Suppressor macrophage treated with lipopolysaccharide for 4 hours (primary cell): ENCODE data around the gene ANXA1.

Experiments
- DNase-seq: peaks from one replicate; pipeline ENCODE4 v3.0.0-alpha.2; 2020

ANXA1 gene, protein sequence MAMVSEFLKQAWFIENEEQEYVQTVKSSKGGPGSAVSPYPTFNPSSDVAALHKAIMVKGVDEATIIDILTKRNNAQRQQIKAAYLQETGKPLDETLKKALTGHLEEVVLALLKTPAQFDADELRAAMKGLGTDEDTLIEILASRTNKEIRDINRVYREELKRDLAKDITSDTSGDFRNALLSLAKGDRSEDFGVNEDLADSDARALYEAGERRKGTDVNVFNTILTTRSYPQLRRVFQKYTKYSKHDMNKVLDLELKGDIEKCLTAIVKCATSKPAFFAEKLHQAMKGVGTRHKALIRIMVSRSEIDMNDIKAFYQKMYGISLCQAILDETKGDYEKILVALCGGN

DNA sequence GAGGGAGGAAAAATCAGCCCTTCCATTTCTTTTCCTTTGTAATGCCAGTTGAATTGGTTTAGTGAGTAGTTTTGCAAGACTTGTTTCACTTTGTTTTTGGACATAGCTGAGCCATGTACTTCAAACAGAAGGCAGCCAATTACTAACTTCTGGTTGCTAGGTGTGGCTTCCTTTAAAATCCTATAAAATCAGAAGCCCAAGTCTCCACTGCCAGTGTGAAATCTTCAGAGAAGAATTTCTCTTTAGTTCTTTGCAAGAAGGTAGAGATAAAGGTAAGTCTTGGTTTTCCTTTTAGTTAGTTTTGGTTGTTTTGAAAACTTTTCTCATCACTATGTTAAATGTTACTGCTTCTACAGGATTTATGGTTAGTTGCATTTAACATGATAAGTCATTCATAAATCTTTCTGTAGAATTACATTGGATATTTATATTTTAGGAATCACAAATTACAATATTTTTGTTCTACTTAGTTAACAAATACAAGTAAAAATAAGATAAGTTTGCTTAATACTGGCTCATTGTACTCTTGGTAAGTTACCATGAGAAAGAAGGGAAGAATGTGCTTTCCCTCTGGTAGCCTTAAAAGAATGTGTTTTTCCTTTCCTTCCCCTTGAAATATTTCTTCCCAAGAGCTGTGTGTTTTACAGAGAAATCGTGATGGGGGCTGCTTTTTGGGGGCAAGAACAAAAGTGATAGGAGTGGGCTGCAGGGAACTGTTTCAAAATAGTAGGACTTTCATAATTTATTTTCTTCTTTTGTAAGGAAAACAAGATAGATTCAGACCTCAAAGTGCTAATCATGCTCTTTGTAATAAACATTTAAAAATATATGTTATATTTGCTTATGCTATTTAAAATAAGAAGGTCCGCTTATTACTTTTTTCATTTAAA is at the start of gene ANXA1:
ANXA1 (plus strand) TSS at position 213 of the 890 bp plus-strand sequence. CDS start 6,671 bp downstream, outside the sequence.
- DNase-seq, result peak; percentile 88

DNA sequence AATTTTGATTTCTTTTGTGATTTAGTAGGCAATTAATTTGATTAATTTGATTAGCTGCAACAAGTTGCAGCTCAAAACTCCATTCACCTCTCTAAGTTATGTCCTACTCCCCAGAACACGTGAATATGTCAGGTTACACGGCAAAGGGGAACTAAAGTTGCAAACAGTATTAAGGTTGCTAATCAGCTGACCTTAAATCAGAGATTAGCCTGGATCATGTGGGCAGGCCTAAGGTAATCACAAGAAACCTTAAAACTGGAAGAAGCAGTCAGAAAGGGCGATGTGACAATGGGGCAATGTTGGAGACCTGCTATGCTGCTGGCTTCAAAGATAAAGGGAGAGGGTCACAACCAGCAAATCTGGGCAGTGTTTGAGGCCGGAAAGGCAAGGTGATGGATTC is 47.3 kb upstream of the ANXA1 start:
- no peak for DNase-seq

DNA sequence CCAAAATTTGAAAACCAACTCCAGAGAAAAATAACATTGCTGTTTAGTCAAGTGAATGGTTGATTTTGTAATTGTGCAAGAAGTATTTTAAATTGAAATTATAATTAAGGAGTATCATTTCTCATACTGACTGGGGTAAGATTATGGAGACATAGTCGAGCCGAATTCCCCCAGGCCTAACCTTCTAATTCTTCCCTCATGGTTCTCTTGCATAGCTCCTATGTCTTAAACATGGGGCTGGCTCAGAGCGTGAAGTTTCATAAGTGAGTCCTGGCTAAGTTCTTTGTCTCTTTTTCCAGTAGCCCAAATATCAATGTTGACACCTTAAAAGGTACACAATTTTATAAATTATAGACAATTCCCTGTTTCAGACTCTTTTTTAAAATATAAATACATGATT is 46.7 kb upstream of the ANXA1 start:
- no peak for DNase-seq

DNA sequence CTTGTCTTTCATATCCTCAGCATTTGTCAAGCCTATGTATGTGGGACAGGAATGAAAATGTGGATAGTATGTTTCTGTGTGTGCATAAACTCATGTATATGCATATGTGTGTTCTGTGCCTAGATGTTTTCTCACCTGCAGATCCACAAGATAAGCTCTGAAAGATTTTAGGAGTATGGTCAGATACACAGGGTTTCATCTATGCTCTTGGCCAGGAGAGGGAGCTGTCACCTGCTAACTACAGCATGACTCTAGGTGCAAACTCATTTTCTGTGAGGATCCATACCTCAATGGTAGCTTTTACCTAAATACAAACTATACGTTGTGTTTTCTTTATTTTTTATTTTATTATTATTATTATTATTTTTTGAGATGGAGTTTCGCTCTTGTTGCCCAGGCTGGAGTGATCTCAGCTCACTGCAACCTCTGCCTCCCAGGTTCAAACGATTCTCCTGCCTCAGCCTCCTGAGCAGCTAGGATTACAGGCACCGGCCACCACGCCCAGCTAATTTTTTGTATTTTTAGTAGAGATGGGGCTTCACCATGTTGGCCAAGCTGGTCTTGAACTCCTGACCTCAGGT is 44.1 kb upstream of the ANXA1 start:
- peak; percentile 73 for DNase-seq

DNA sequence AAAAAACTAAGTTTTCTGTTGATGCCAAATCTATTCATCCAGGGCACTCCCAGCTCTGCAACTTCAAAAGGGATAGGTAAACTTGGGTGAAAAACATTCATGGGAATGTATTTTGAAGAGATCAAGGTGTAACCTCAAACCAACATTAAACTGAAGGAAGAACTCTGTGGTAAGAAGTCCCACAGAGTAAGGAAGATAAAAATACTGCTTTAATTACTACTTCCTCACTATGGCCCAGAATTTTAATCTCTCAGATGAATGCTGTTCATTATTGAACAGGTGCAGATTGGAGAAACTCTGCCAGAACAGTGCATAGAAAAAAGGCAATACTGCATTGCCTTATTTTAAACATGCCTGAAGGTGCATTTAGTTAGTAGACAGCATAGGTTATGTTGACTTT is 37.6 kb upstream of the ANXA1 start:
- no peak for DNase-seq

DNA sequence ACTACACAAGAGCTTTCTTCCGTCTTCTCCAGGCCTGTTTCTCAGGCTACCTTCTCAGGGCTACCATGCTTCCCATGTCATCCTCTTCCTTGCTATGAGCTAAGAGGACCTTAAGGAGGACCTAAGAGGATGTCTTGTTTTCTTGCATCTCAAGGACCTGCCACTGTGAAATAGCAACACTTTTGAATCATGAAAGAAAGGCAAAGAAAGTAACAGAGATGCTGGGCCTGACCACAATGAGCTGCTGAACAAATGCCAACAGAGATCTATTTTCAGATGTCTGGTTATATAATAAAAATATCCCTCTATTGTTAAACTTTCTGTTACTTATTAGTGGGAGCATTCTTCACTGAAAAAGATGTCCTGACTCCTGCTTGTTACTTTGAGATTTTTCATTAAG is 36.7 kb upstream of the ANXA1 start:
- no peak for DNase-seq

DNA sequence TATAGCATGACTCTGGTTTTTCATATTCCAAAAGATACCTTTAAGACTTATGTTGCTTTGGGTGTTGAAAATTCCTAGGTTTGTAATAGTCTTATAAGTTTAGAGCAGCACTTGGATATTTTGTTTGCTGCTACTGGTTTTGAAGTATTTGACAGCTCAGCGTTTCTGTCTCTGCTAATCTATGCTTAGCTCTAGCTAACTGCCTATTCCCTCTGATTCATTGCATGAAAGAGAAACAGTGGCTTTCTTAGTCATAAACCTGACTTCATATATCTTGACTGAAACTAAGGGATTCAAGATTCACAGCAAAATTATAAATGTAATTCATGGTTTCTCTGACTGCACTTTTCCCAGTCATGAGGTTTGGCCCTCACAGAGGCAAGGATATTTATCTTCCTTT is 35.6 kb upstream of the ANXA1 start:
- peak; percentile 54 for DNase-seq

DNA sequence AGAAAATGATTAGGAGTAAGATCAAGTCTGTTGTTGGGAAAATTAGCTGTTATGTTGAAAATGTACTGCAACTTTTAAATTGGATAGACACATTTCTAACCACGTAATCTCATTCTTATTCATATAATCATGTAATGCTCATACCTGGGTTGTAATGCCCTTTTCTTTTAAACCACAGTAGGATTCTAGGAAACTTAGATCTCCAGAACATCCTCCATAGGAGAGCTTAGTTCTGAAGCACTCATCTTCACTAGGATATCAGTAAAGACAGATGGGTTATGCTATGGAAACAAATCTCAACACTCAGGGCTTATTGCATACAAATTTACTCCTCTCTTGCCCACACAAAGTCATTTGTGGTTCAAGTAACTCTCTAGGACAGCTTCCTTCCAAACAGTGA is 34.8 kb upstream of the ANXA1 start:
- DNase-seq, result no peak

DNA sequence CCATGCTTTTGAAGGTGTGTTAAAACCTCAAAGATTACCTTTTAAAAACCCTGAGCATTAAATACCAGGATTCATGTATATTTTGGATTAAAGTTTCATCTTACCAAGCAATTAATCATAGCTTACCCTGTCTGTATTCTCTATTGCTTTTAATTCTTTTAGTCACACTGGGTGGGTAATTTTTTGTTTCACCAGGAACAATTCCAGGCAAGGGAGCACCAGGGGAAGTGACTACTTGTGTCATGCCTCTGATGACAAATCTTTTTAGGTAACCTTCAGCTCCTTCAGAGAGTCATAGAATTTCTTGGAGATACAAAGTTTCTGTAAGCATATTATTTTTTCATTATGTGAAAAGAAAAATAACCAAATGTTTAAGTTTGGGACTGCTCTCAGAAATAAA is 33.4 kb upstream of the ANXA1 start:
- peak; percentile 80 for DNase-seq

DNA sequence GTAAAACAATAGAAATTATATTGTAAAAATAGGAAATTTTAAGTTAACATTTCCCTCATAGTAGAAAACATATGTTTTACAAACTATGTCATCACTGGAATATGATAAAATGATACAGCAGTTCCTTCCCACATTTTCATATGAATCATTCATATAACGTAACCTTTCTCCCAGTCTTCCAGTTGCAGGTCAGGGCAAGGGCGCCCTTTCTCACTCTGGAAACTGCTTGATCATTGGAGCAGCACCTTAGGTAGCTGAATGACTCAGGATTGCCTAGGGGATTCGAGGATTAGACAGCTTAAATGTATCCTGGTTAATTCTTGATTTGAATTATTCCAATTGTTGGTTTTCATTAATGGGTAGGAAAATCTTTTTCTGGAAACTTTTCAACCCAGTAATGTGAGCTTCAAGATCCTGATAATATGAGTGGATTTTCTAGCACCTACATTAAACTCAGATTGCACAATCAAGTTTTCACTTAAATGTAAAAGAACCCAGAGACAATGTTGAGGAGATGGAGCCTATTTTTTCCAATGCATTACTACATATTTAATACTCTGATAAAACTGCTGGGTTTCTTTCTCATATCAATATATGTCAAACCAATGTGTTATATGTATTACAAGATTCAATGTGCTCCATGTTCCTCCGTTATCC is 32.6 kb upstream of the ANXA1 start:
- peak; percentile 28 for DNase-seq

DNA sequence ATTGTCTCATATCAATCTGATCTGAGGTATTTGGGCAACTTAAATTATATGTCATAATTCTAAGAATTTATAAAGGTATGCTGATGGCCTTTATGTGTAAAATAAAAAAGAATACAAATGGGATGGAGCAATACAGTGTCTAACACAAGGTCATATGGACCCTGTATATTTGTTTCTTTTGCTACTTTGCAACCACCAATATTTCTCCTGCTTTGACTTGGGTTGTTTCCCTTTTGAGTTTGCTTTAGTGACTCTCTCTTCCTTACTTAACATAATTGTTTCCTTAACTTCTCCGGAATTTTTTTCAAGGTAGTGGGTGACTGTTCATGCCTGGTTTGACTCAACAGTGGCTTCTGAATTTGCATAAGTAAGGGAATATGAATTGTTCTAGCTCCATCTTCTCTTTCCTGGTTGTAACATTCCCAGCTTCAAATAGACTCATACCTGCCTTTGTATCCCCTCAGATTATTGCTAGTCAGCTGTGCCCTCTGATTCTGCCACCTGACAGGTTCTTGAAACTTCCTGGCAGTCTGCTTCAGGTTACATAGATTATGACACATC is 30.2 kb upstream of the ANXA1 start:
- no peak for DNase-seq

DNA sequence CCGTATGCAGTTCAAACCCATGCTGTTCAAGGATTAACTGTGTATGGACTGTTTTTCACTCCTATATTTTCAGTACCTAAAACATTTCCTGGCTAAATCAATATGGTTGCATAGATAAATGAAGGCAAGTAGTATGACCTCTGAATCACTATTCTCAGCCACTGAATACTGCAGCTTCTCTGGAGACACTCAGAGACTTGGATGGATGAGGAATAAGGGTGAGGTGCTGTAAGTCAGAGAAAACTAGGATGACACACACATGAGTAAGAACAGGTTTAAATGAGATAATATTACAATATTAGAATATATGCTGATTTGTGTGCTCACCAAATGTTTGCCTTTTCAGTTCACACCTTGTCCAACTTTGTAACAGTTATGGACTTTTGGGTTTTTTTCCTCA is 26.0 kb upstream of the ANXA1 start:
- no peak for DNase-seq

DNA sequence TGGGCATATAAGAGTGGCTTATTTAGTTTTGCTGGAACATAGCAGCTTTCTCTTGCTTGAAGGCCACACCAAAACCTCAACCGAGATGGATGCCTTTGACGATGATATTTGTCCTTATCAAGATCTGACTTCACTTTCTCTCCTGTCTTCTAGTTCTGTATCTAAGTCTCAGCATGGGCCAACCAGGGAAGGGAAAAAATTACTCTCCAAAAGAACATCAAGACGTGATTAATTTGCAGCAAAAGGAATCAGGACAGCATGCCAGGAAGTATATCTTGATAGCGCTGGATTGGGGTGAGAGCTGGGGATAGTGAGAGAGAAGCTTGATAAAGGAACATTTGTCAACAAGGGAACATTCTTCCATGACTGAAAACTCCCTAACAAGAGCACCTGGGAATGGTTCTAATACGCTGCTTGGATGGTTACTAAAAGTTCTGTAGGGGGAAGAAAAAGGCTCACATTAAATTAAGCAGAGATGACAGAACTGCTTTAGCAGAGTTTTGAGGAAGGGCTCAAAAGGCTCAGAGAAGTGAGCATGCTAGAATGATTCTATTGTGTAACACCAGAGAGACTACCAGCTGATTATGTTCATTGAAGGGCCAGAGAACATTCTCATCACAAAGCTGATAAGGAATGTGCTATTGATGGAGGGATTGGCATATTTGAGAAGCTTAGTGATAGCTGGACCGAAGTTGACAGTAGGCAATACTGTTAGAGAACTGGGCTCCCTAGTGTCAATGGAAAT is 21.6 kb upstream of the ANXA1 start:
- peak; percentile 37 for DNase-seq

DNA sequence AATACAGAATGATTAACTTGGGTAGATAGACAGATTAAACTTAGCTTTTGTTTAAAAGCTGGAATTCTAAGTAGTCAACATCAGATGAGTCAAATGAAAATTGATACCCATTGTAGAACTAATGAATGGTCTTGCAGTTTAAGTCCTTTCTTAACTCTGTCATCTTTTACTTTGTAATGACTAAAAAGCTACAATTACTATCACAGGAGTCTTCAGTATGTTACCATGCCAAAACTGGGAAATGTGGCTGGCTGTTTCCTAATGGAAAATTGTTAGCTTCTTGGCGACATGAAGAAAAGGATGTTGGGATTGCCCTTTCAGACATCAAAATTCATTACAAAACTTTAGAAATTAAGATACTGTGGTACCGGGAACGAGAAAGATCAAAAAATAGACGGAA is 20.2 kb upstream of the ANXA1 start:
- DNase-seq, result no peak

DNA sequence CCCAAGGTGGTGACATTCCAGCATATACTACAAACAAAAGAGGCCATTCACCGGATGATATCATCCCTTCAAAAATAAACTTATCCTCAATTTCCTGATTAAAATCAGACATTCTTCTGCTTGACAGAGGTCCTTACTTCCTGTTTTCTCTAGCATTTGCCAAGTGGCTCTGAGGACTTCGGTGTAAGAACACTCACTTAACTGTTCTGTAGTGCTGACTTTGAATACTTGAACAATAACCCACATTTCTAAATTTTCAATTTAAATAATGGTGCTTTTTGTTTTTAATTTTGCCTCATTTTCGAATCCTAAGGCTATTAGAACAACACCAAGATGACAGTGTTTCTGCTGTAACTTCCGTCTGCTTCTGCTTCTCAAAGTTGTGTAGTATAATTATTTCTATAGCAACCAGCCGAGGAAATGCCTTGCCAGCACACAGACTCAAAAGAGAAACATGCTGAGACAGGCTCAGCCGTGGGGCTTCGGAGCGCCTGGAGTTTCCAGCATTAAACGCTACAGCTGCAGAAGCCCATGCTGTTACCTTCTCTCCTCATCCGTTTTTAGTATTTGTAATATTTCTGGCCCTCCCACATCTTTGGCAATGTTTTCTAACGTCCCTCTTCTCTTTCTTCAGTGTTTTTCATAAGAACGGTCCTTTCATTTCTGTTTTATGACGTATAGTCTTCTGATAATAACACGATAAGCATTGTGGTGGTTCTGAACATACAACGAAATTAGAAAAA is 19.5 kb upstream of the ANXA1 start:
- peak; percentile 91 for DNase-seq

DNA sequence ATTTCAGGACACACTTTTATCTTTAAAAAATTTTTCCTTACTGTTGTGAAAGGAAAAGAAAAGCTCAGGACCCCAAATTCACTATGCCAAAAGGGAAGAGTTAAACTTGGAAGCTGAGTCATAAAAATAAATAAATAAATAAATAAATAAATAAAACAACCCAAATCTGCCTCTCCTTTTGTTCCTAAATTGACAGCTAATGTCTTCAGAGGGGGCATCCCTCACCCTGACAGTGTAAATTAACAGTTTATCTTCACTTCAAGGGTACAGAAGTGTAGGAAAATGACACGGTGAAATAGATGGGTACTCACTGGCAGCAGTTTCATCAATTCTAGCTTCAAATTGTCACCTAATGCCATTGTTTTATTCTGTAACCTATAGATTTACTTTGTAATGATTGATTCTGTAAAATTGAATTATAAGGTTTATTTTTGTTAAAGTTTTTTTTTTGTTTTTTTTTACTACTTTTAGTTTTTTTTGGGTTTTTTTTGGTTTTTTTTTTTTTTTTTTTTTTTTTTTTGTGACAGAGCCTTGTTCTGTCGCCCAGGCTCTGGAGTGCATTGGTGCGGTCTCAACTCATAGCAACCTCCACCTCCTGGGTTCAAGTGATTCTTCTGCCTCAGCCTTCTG is 18.5 kb upstream of the ANXA1 start:
- peak; percentile 25 for DNase-seq

DNA sequence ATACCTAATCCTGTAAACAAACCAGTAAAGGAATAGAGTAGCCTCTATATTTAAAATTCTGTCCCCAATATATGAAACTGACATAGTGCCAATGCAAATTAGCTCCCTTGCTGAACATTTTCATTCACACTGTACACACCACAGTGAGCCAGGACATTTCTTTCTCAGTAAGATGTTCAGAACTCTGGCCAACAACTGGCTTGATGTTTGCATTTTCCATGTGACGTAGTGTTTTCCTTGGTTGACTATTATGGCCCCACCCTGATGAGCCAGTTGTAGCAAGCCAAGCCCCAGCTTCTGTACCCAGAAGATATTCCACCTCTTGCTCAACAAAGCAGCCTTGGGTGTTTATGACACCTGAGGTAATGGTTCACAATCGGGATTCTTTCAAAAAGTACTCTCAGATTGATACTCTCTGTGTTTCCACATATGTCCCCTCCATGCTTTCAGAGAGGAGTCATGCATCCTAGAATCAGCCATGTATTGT is 17.7 kb upstream of the ANXA1 start:
- DNase-seq, result no peak

DNA sequence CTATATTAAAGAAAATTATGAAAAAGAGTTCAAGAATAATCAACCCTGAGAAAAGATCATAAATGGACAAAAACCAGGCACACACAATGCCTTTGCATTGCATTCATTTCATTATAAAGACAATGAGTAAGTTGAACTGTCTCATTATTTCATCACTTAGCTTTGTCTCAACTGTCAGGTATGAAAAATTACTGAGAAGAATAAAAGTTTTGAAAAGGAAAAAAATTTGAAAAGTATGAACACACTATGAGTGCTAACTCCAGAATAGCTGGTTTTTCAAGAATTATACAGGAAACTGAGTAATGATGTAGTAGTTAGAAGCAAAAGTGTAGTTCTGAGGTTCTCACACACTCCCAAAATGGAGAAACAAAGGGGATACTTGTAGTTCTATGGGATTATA is 16.3 kb upstream of the ANXA1 start:
- DNase-seq, result no peak

DNA sequence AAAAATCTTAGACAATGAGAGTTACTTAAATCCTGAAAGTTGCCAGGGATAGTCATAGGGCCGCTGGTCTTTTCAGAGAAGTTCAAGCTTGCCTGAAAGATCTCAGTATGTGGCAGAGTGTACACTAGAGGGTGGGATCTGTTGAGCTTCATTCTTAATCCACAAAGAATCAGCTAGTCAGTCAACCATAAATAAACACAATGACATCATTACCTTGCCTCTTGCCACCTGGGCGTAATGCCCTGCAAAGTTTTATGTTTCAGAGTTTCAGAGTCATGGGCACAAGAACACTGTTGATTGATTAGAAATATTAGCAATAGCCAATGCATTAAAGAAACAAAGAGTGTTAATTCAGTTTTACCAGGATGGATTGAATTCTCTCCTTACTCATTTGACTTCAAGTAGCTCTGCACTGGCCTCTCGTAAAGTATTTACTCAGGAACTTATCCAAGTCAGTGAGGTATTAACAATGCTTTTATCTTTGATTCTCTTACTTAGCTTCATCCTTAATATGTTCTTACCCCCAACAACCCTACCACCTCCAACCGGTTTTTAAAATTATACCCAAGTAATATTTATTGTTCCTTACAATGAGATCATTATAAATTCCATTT is 14.3 kb upstream of the ANXA1 start:
- no peak for DNase-seq

DNA sequence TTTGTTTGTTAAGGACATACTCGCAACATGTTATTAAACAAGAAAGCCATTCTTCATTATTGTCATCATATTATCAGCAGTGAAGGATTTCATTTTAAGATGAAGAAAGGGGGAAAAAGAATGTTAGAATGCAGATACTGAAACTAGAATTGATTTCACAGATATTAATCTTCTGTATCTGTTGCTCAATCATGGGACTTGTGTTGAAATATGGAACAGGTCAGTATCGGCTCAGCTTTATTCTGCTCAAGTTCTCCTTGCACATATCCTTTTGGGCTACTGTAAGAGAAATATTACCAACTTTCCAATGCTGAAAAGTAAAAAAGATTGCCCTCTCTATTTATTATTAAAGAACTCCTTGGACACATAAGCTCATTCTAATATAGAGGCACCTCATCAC is 13.8 kb upstream of the ANXA1 start:
- peak; percentile 51 for DNase-seq
